H1 (cell line): ENCODE data around the gene RARRES2. TPM values are rescaled to one million over a fixed set of nuclear protein-coding genes. Genes with fewer than 3 reads are reported as not detected.

Source experiments
- CBX5 ChIP-seq: fragments of 300-800, 300-1000 bp; sonication (generic); IDR thresholded peaks from 2 replicates; pipeline ENCODE4 v1.7.1; 2016; ENCODE audit warnings: antibody characterized with exemption, low read length, low read depth
- CBX8 ChIP-seq: fragments of 300-800, 300-1000 bp; sonication (generic); IDR thresholded peaks from 2 replicates; pipeline ENCODE4 v1.7.1; 2016; ENCODE audit warnings: low read depth, low read length, borderline replicate concordance
- CTBP2 ChIP-seq: IDR thresholded peaks from 2 replicates; pipeline ENCODE4 v1.7.0; 2011; ENCODE audit warnings: borderline replicate concordance, mild to moderate bottlenecking, moderate library complexity, mixed read lengths, low read length; ENCODE audit not compliant: insufficient read depth, insufficient read length
- GTF2F1 ChIP-seq: IDR thresholded peaks from 2 replicates; pipeline ENCODE4 v1.6.1; 2012; ENCODE audit warnings: low read depth, low read length, improper control_type of control experiment, borderline replicate concordance
- JUN ChIP-seq: IDR thresholded peaks from 2 replicates; pipeline ENCODE4 v1.6.1; 2011; ENCODE audit warnings: low read depth, mild to moderate bottlenecking, improper control_type of control experiment, low read length
- JUND ChIP-seq: IDR thresholded peaks from 2 replicates; pipeline ENCODE4 v1.6.1; 2011; ENCODE audit warnings: mild to moderate bottlenecking, improper control_type of control experiment, low read length
- RAD21 ChIP-seq, 2 experiments: IDR thresholded peaks in 1 of 2; conservative IDR thresholded peaks in 1 of 2; 2 replicates each; pipeline ENCODE4 v1.6.1; 2011; ENCODE audit warnings: low read depth in 2 of 2, low read length in 2 of 2, improper control_type of control experiment in 1 of 2, inconsistent platforms in 1 of 2, mild to moderate bottlenecking in 1 of 2, moderate library complexity in 1 of 2
- SUZ12 ChIP-seq: fragments of 200-600 bp; sonication (generic); IDR thresholded peaks from 2 replicates; pipeline ENCODE4 v1.6.1; 2012; ENCODE audit warnings: mild to moderate bottlenecking, inconsistent platforms, low read length, moderate library complexity, mixed read lengths
- TBP ChIP-seq: IDR thresholded peaks from 2 replicates; pipeline ENCODE4 v1.6.1; 2011; ENCODE audit warnings: low read depth, low read length, improper control_type of control experiment
- YY1 ChIP-seq: IDR thresholded peaks from 2 replicates; pipeline ENCODE4 v1.6.1; 2011; ENCODE audit warnings: low read depth, mild to moderate bottlenecking, low read length
- polyA plus RNA-seq, 7 experiments: library from polyadenylated mRNA; depleted of rRNA in 3 of 7; stranded (reverse) in 5 of 7; unstranded in 2 of 7; fragments of >200 nt in 5 of 7; fragments of 200-250 nt in 2 of 7; gene quantifications; 1 replicate in 5 of 7; 2 replicates in 1 of 7; 4 replicates in 1 of 7; pipeline versions ENCODE4 v1.2.1 to v1.2.3, GENCODE V29; 2011 to 2013; ENCODE audit warnings: missing spikeins in 2 of 7, mixed read lengths in 2 of 7
- total RNA-seq: library from RNA; stranded (reverse); fragmentation: NEBNext Ultra II Directional; extraction: Animal tissue kit (Norgen Biotek cat#: 25700); gene quantifications from 2 replicates; pipeline ENCODE4 v1.2.1, GENCODE V29; 2021
- TF ChIP-seq, protein P1 (sequence below): IDR thresholded peaks from 2 replicates; pipeline ENCODE4 v1.6.1; 2012; ENCODE audit warnings: low read length, inconsistent platforms

RARRES2 gene
- total and polyA plus RNA-seq, 2 of the 8 experiments (the other 6 are each of a cell fraction or from before 2014, with no cell fraction given): 254 to 441 TPM

DNA sequence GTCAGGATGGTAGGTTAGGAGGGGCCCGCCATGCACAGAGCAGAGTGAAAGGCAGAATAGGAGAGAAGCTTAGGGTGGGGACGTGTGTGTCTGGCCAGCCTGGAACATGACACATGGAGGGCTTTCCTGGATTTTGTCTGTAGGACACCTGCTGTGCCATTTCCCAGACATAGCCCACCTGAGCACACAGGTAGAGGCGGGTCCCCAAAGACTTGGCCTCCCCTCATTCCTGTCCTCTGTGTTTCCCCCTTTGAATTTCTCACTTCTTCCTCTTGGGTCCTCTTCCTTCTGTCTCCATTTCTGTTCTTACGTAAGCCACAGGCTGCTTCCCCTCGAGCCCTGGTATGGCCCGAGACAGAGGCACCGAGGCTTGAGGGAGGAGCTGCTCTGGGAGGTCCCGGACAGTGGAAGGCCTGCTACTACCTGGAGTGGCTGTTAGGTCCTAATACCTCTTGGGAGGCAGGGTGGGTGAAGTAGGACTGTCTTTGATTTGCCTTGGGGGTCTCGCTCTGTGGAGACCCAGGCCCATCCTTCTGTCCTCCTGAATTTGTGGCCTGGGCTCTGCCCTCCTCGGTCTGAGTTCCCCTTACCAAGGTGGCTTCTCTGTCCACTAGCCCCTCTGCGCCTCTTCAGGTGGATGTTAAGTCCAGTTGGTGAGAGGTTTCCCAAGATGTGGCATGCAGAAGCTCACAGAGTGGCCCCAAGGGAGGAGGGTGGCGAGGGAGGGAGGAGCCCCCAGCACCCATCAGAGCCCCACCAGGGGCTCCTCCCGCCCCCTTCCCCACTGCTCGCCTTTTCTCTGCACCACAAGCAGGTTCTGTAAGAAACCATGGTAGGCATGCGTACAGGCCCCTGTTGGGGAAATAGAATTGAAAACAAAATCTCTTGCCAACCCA lies 43.2 kb upstream of the RARRES2 start (continued):
- TF ChIP-seq, protein P1, sequence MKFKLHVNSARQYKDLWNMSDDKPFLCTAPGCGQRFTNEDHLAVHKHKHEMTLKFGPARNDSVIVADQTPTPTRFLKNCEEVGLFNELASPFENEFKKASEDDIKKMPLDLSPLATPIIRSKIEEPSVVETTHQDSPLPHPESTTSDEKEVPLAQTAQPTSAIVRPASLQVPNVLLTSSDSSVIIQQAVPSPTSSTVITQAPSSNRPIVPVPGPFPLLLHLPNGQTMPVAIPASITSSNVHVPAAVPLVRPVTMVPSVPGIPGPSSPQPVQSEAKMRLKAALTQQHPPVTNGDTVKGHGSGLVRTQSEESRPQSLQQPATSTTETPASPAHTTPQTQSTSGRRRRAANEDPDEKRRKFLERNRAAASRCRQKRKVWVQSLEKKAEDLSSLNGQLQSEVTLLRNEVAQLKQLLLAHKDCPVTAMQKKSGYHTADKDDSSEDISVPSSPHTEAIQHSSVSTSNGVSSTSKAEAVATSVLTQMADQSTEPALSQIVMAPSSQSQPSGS: no peak
- TF ChIP-seq SUZ12 (no peak), TBP (no peak), YY1 (no peak), CTBP2 (no peak), JUND (no peak), GTF2F1 (no peak), CBX8 (no peak), RAD21 (IDR thresholded peaks at IDR 0.05 in 1 of 2, conservative IDR thresholded peaks at IDR 0.05 in 1 of 2; ENCODE audit: low read depth in 2 of 2, low read length in 2 of 2) (no peak), JUN (no peak), CBX5 (no peak)
